ENCODE results near the gene C22orf23. TPM values are rescaled to one million over a fixed set of nuclear protein-coding genes. Genes with fewer than 3 reads are reported as not detected.

C22orf23 gene
- total and polyA plus RNA-seq, 12 donors: 0.33 to 1.2 (median 0.63) TPM; not detected in 2

DNA sequence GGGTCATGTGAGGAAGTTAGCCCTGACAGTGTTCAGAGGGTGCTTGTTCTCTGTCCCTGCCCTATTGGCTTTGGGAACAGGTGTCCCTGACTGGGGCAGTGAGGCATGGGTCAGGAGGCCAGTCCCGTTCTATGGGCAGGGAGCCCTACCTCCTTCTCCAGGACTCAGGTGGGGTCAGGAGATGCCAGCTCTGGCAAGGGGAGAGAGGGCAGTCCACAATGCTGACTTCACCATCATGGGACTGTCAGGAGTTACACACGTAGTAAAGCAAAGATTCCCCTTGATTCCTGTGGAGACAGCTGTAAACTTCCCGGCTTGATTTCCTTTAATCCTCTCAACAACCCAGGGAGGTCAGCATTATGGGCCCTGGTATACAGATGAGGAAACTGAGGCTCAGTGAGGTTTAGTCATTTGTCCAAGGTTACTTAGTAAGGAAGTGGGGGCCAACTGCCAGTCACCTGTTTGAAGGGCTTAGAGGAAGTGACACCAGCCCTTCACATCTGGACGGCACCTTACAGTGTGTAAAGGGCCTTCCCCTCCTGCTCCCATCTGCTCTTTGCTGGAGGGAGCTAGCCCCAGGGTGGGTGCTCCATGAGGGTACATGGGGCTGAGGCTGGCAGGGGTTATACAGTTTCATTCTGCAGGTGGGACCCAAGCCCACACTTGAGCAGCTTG is 35.4 kb downstream of the C22orf23 start:
- no peak for TF ChIP-seq POLR2A (IDR thresholded peaks at IDR 0.05)
- TF ChIP-seq, protein P1, sequence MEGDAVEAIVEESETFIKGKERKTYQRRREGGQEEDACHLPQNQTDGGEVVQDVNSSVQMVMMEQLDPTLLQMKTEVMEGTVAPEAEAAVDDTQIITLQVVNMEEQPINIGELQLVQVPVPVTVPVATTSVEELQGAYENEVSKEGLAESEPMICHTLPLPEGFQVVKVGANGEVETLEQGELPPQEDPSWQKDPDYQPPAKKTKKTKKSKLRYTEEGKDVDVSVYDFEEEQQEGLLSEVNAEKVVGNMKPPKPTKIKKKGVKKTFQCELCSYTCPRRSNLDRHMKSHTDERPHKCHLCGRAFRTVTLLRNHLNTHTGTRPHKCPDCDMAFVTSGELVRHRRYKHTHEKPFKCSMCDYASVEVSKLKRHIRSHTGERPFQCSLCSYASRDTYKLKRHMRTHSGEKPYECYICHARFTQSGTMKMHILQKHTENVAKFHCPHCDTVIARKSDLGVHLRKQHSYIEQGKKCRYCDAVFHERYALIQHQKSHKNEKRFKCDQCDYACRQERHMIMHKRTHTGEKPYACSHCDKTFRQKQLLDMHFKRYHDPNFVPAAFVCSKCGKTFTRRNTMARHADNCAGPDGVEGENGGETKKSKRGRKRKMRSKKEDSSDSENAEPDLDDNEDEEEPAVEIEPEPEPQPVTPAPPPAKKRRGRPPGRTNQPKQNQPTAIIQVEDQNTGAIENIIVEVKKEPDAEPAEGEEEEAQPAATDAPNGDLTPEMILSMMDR (IDR thresholded peaks at IDR 0.05): no peak
- Histone ChIP-seq H3K36me3 (replicated peaks in 1 of 2) (peaks cover 0 to 32% of the 10 kb centered on the region in 2 donors), H3K27me3 (no peaks in the 10 kb centered on the region), H3K27ac (no peak overlapping the region), H3K9me3 (replicated peaks in 1 of 3) (no peaks in the 10 kb centered on the region), H3K4me3 (no peak overlapping the region), H3K4me1 (replicated peaks in 1 of 2) (no peaks in the 10 kb centered on the region)
- no peak for DNase-seq
- intact Hi-C loops (cut with DNase I): no loop called here
- WGBS, 4 donors: 78 to 86% (median 85%) methylated on average over 1 to 4 of the region's 4 CpGs

DNA sequence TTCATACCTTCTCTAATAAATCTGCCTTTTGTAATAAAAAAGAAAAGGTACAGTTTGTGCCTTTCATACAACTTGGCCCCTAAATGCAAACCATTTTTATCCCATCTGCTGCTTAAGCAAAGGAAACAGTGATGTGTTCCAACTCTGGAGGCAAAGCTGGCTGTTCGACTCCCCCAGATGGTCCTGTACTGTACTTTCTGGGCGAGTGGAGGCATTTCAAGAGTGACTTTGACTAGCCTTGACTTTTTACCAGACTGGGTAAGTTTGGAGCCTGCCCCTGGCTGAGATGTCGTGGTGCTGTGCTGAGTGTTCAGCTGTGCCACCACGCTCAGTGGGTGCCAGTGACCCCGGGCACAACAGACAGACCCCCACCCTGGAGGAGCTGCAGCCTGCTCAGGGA is 37.1 kb downstream of the C22orf23 start:
- no peak overlapping the region for H3K4me3 ChIP-seq
- intact Hi-C loops (cut with DNase I): no loop called here
- 72 to 82% (median 77%) methylated on average over 4 to 5 of the region's 5 CpGs for WGBS, 4 donors
- H3K4me1 ChIP-seq (replicated peaks in 1 of 2): no peaks in the 10 kb centered on the region
- no peaks in the 10 kb centered on the region for H3K27me3 ChIP-seq
- H3K9me3 ChIP-seq (replicated peaks in 1 of 3): no peaks in the 10 kb centered on the region
- DNase-seq: no peak
- TF ChIP-seq POLR2A (IDR thresholded peaks at IDR 0.05): no peak
- TF ChIP-seq, protein P1 (IDR thresholded peaks at IDR 0.05): no peak
- H3K36me3 ChIP-seq (replicated peaks in 1 of 2): peaks cover 0 to 32% of the 10 kb centered on the region in 2 donors
- no peak overlapping the region for H3K27ac ChIP-seq

DNA sequence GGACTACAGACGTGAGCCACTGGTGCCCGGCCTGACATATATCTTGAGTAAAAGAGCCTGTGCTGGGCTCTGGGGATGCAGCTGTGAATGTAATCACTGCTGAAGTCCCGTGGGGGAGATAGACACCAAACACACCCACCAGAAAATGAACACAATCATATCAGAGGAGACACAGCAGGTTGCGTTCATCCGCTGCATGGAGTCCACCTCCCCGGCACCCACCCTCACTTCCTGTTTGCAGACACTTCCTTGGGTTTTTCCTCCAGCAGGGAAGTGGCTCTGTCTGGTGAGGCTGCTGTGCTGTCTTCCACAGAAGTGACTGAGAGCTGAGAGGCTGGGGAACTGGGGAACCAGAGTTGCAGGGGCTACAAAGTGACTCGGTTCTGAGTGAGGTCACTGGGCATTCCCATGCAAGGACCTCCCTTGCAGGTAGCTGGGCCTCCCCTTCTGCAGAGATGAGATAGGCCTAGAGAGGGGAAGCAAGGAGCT is 40.1 kb downstream of the C22orf23 start:
- H3K4me3 ChIP-seq: no peak overlapping the region
- no peaks in the 10 kb centered on the region for H3K9me3 ChIP-seq (replicated peaks in 1 of 3)
- no peak overlapping the region for H3K27ac ChIP-seq
- intact Hi-C loops (cut with DNase I): no loop called here
- H3K27me3 ChIP-seq: no peaks in the 10 kb centered on the region
- H3K36me3 ChIP-seq (replicated peaks in 1 of 2): peaks cover 0 to 22% of the 10 kb centered on the region in 2 donors
- WGBS, 4 donors: 47 to 94% (median 76%) methylated on average over 3 to 7 of the region's 7 CpGs
- peak in 1 of 7 donors; percentile 29 for DNase-seq
- no peaks in the 10 kb centered on the region for H3K4me1 ChIP-seq (replicated peaks in 1 of 2)
- no peak for TF ChIP-seq POLR2A (IDR thresholded peaks at IDR 0.05)
- TF ChIP-seq, protein P1 (IDR thresholded peaks at IDR 0.05): no peak

DNA sequence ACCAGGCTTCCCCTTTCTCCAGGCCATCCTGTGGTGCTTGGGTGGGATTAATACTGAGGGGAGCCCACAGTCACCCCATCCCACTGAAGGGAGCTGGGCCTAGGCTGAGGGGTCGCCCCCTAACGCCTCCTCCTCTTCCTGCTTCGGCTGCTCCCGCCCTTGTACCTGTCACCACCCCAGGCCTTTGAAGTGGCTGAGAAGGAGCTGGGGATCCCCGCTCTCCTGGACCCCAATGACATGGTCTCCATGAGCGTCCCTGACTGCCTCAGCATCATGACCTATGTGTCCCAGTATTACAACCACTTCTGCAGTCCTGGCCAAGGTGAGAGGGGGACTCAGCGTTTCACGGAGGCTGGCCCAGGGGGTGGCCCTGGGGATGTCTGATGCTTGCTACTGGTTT is 41.2 kb downstream of the C22orf23 start:
- no peak overlapping the region for H3K27ac ChIP-seq
- H3K4me1 ChIP-seq (replicated peaks in 1 of 2): peaks cover 0 to 6% of the 10 kb centered on the region in 2 donors
- H3K9me3 ChIP-seq (replicated peaks in 1 of 3): no peaks in the 10 kb centered on the region
- H3K27me3 ChIP-seq: no peaks in the 10 kb centered on the region
- H3K4me3 ChIP-seq: no peak overlapping the region
- peaks cover 0 to 14% of the 10 kb centered on the region in 2 donors for H3K36me3 ChIP-seq (replicated peaks in 1 of 2)
- no peak for TF ChIP-seq POLR2A (IDR thresholded peaks at IDR 0.05)
- TF ChIP-seq, protein P1 (IDR thresholded peaks at IDR 0.05): no peak
- intact Hi-C loops (cut with DNase I): no loop called here
- no peak for DNase-seq
- WGBS, 4 donors: 79 to 97% (median 91%) methylated on average over 4 to 8 of the region's 8 CpGs
